ENCODE data around the gene HNF1A. TPM values are rescaled to one million over a fixed set of nuclear protein-coding genes. Genes with fewer than 3 reads are reported as not detected.

HNF1A gene
- total RNA-seq, 1 donor from 2014 or later = not detected

- H3K27me3 Mint-ChIP-seq (ENCODE audit: low read depth) = no peaks in the 10 kb centered on the region
- peaks cover 20% of the 10 kb centered on the region for H3K36me3 Mint-ChIP-seq
- H3K4me1 Mint-ChIP-seq = peaks cover 8% of the 10 kb centered on the region
- H3K9me3 Mint-ChIP-seq = no peaks in the 10 kb centered on the region
- no peak overlapping the region for H3K4me3 Mint-ChIP-seq
- TF ChIP-seq CTCF (IDR thresholded peaks at IDR 0.05; ENCODE audit: unreplicated experiment) = no peak
- no peak overlapping the region for H3K27ac Mint-ChIP-seq
- no peak for DNase-seq (ENCODE audit: low spot score in 2 of 2, unreplicated experiment in 2 of 2)
These were observed 22.7 kb downstream of the HNF1A start for GRCh38 chr12:121001060-121001459.

- Mint-ChIP-seq H3K36me3 (peaks cover 22% of the 10 kb centered on the region), H3K27ac (peak overlapping the region; percentile 34)
These were observed 23.6 kb downstream of the HNF1A start for GRCh38 chr12:121001841-121002483.

GRCh38 chr12:121003650-121004049 is 25.3 kb downstream of the HNF1A start:
- Mint-ChIP-seq H3K27ac (no peak overlapping the region), H3K27me3 (ENCODE audit: low read depth) (no peaks in the 10 kb centered on the region), H3K9me3 (no peaks in the 10 kb centered on the region), H3K4me3 (no peak overlapping the region), H3K4me1 (peaks cover 8% of the 10 kb centered on the region), H3K36me3 (peaks cover 30% of the 10 kb centered on the region)
- DNase-seq (ENCODE audit: low spot score in 2 of 2, unreplicated experiment in 2 of 2) = no peak
- no peak for TF ChIP-seq CTCF (IDR thresholded peaks at IDR 0.05; ENCODE audit: unreplicated experiment)

More at GRCh38 chr12:121001841-121002483, 23.6 kb downstream of the HNF1A start:
- Mint-ChIP-seq H3K4me1 (peaks cover 8% of the 10 kb centered on the region), H3K9me3 (no peaks in the 10 kb centered on the region), H3K4me3 (no peak overlapping the region), H3K27me3 (ENCODE audit: low read depth) (no peaks in the 10 kb centered on the region)
- no peak for DNase-seq (ENCODE audit: low spot score in 2 of 2, unreplicated experiment in 2 of 2)
- TF ChIP-seq CTCF (IDR thresholded peaks at IDR 0.05; ENCODE audit: unreplicated experiment) = no peak

GRCh38 chr12:121004253-121004815 is 26.0 kb downstream of the HNF1A start:
- TF ChIP-seq CTCF (IDR thresholded peaks at IDR 0.05; ENCODE audit: unreplicated experiment) = no peak
- Mint-ChIP-seq H3K27me3 (ENCODE audit: low read depth) (no peaks in the 10 kb centered on the region), H3K4me3 (no peak overlapping the region), H3K36me3 (peaks cover 30% of the 10 kb centered on the region), H3K9me3 (no peaks in the 10 kb centered on the region), H3K27ac (no peak overlapping the region), H3K4me1 (peaks cover 8% of the 10 kb centered on the region)
- no peak for DNase-seq (ENCODE audit: low spot score in 2 of 2, unreplicated experiment in 2 of 2)

- DNase-seq (ENCODE audit: low spot score in 2 of 2, unreplicated experiment in 2 of 2) = no peak
- Mint-ChIP-seq H3K27me3 (ENCODE audit: low read depth) (no peaks in the 10 kb centered on the region), H3K27ac (no peak overlapping the region), H3K9me3 (no peaks in the 10 kb centered on the region), H3K4me1 (peaks cover 3% of the 10 kb centered on the region), H3K36me3 (peaks cover 30% of the 10 kb centered on the region), H3K4me3 (no peak overlapping the region)
- TF ChIP-seq CTCF (IDR thresholded peaks at IDR 0.05; ENCODE audit: unreplicated experiment) = no peak
These were observed 27.0 kb downstream of the HNF1A start for GRCh38 chr12:121005346-121005815.

Data from mesothelial cell of epicardium (in vitro differentiated cells).